Body of pancreas (tissue), 4 donors: ENCODE measurements around the gene AVEN. TPM values are rescaled to one million over a fixed set of nuclear protein-coding genes. Genes with fewer than 3 reads are reported as not detected.

Experiments used
- ATAC-seq: fragments of 150-250 bp; one replicate; pipeline ENCODE4 v1.9.1; 2016
- DNase-seq, 4 donors: peaks; one replicate each; pipeline ENCODE4 v3.0.0-alpha.2; 2019
- H3K27ac ChIP-seq, 4 donors: fragments of 200-600 bp; sonication (generic); 1 replicate in 3 of 4; 2 replicates in 1 of 4; pipeline versions ENCODE4 v1.5.1 to v1.6.1; 2016 to 2019; ENCODE audit warnings: mild to moderate bottlenecking in 1 of 4, mixed read lengths in 1 of 4, moderate library complexity in 1 of 4
- H3K27me3 ChIP-seq, 2 donors: fragments of 200-600 bp; sonication (generic); one replicate each; pipeline ENCODE4 v1.6.0; 2016; ENCODE audit warnings: mild to moderate bottlenecking in 1 of 2
- H3K36me3 ChIP-seq, 2 donors: fragments of 200-600 bp; sonication (generic); replicated peaks in 1 of 2; 2 replicates each; pipeline ENCODE4 v1.5.1; 2016; ENCODE audit warnings: low read depth in 2 of 2; ENCODE audit not compliant: insufficient read depth in 1 of 2
- H3K4me1 ChIP-seq: fragments of 200-600 bp; sonication (generic); one replicate; pipeline ENCODE4 v1.6.0; 2016
- H3K4me3 ChIP-seq, 2 donors: fragments of 200-600 bp; sonication (generic); 1 replicate in 1 of 2; 2 replicates in 1 of 2; pipeline ENCODE4 v1.5.1; 2016 to 2019
- H3K9me3 ChIP-seq, 3 donors: fragments of 200-600 bp; sonication (generic); 1 replicate in 2 of 3; 2 replicates in 1 of 3; pipeline ENCODE4 v1.5.1; 2016
- POLR2A ChIP-seq, 3 donors: fragments of 450-650 bp; IDR thresholded peaks; one replicate each; pipeline ENCODE4 v1.6.1; 2016; ENCODE audit warnings: antibody characterized with exemption in 3 of 3, mild to moderate bottlenecking in 2 of 3
- WGBS, 2 donors: methylation state at CpG; one replicate each; pipeline ENCODE4 v1.1.5; 2017; 5-methylcytosine and 5-hydroxymethylcytosine counted together
- intact Hi-C: fragments of 100-400 bp; cut with DNase I; formaldehyde crosslinking; loops from one replicate; pipeline ENCODE4 v1.15.1; 2023
- total RNA-seq, 2 donors: library from RNA; depleted of rRNA; stranded (reverse); fragments of >200 nt; gene quantifications; one replicate each; pipeline ENCODE4 v1.1.0, GENCODE V29; 2016
- TF ChIP-seq, protein P1 (sequence below), 7 experiments: fragments of 450-650 bp in 4 of 7; fragments of 200-600 bp in 3 of 7; sonication (generic) in 3 of 7; IDR thresholded peaks; one replicate each; pipeline ENCODE4 v1.5.1; 2016 to 2019; ENCODE audit warnings: antibody characterized with exemption in 7 of 7

Gene AVEN
- total RNA-seq, 2 donors from 2014 or later: 10.5 to 12.2 TPM

DNA sequence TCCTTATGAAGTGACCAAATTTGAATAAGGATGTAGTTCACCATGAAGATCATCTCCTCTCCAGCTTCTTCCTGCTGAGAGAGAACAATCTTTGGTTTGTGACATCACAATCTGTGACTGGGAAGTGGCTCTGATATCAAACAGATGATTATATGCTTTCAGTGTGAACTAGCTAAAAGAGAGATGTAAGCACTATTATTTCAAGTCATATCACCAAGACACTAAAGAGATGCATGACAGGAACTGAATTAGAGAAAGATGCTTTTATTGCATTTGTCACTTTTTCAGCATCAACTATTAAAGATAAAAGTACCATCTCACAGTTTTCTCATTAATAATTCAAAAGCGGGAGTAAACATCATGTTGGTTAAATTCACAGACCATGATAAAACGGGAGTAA is 67.2 kb downstream of the AVEN start:
- Histone ChIP-seq H3K9me3 (no peaks in the 10 kb centered on the region), H3K27me3 (no peaks in the 10 kb centered on the region), H3K4me1 (no peaks in the 10 kb centered on the region), H3K4me3 (no peak overlapping the region), H3K36me3 (no peaks in the 10 kb centered on the region), H3K27ac (no peak overlapping the region)
- 90 to 92% methylated on average over 2 of the region's 2 CpGs for WGBS, 2 donors
- ATAC-seq: no peak
- intact Hi-C loops: no loop called here
- no peak for DNase-seq
- TF ChIP-seq, protein P1, sequence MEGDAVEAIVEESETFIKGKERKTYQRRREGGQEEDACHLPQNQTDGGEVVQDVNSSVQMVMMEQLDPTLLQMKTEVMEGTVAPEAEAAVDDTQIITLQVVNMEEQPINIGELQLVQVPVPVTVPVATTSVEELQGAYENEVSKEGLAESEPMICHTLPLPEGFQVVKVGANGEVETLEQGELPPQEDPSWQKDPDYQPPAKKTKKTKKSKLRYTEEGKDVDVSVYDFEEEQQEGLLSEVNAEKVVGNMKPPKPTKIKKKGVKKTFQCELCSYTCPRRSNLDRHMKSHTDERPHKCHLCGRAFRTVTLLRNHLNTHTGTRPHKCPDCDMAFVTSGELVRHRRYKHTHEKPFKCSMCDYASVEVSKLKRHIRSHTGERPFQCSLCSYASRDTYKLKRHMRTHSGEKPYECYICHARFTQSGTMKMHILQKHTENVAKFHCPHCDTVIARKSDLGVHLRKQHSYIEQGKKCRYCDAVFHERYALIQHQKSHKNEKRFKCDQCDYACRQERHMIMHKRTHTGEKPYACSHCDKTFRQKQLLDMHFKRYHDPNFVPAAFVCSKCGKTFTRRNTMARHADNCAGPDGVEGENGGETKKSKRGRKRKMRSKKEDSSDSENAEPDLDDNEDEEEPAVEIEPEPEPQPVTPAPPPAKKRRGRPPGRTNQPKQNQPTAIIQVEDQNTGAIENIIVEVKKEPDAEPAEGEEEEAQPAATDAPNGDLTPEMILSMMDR (IDR thresholded peaks at IDR 0.05): no peak
- no peak for TF ChIP-seq POLR2A (IDR thresholded peaks at IDR 0.05)

DNA sequence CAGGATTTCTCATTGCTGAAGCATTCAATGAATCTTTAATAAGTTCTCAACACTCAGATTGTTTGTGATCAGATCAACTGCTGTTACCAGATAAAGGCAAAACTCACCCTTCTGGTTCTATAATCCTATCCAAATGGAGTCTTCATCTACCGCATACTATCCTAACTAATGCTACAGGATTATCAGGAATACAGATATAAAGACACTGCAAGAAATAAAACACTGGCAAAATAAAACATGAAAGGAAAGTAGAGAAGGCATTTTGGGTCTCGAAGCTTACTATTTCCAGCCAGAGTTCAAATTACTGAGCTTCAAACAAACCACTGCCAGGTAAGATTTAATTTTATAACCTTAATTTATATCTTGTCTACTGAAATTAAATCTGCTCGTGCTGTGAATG is 70.2 kb downstream of the AVEN start:
- no peaks in the 10 kb centered on the region for H3K9me3 ChIP-seq
- TF ChIP-seq, protein P1 (IDR thresholded peaks at IDR 0.05): no peak
- TF ChIP-seq POLR2A (IDR thresholded peaks at IDR 0.05): no peak
- no peaks in the 10 kb centered on the region for H3K27me3 ChIP-seq
- H3K4me1 ChIP-seq: peaks cover 14% of the 10 kb centered on the region
- ATAC-seq (no peak), DNase-seq (no peak)
- no peak overlapping the region for H3K27ac ChIP-seq
- intact Hi-C loops: no loop called here
- H3K4me3 ChIP-seq: no peak overlapping the region
- 64 to 69% methylated on average over 3 of the region's 3 CpGs for WGBS, 2 donors
- no peaks in the 10 kb centered on the region for H3K36me3 ChIP-seq

DNA sequence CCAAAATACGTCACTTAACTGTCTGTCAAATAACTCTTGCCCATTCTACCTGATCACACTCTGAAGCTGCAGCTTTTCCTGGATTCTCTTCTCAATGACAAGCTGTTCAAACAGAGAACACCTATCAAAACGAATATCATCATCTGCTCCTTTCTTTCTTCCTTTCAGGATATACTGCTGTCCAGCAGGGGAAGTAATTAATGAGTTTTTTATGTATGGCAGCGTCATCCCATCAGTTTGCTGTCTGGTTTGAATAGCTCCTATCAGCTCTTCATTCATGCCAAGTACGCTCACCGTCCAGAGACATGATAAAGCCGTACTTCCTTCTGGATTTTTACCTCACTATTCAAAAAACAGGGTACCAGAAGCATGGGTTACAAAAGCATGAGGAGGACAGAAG is 70.8 kb downstream of the AVEN start, which contains the start of gene CHRM5:
Gene CHRM5 (plus strand): TSS at position 274 of the 400 bp plus-strand sequence. CDS start 94,221 bp downstream, outside the sequence.
- 64 to 65% methylated on average over 6 of the region's 6 CpGs for WGBS, 2 donors
- ATAC-seq: no peak
- no peak for DNase-seq
- peaks cover 14% of the 10 kb centered on the region for H3K4me1 ChIP-seq
- no peak within 1 kb of the TSS for H3K4me3 ChIP-seq
- H3K9me3 ChIP-seq: no peaks in the 10 kb centered on the region
- no peaks in the 10 kb centered on the region for H3K27me3 ChIP-seq
- H3K27ac ChIP-seq: no peak within 1 kb of the TSS
- TF ChIP-seq POLR2A (IDR thresholded peaks at IDR 0.05): no peak
- TF ChIP-seq, protein P1 (IDR thresholded peaks at IDR 0.05): no peak
- H3K36me3 ChIP-seq: no peaks in the 10 kb centered on the region
- intact Hi-C loops: no loop called here

DNA sequence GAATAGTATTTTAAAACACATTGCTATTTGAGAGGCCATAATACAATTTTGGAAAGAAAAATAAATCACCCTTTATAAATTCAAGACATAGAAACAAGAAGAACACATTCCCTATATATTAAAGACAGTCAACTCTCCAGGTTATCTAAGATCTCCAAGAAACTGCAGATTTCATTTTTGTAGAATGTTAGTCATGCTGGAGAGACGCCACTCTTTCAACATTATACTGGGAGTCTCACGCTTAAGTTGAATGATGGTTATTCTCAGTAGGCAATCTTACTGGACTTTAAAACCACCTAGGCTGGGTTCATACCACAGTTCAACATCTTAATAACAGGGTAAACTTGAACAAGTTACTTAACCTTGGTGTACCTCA is 74.4 kb downstream of the AVEN start:
- Histone ChIP-seq H3K4me3 (no peak overlapping the region), H3K27me3 (no peaks in the 10 kb centered on the region), H3K9me3 (no peaks in the 10 kb centered on the region), H3K4me1 (peaks cover 14% of the 10 kb centered on the region), H3K27ac (no peak overlapping the region), H3K36me3 (no peaks in the 10 kb centered on the region)
- intact Hi-C loops: no loop called here
- 81 to 92% methylated on average over 2 of the region's 2 CpGs for WGBS, 2 donors
- DNase-seq (no peak), ATAC-seq (no peak)
- TF ChIP-seq POLR2A (IDR thresholded peaks at IDR 0.05): no peak
- TF ChIP-seq, protein P1 (IDR thresholded peaks at IDR 0.05): no peak

DNA sequence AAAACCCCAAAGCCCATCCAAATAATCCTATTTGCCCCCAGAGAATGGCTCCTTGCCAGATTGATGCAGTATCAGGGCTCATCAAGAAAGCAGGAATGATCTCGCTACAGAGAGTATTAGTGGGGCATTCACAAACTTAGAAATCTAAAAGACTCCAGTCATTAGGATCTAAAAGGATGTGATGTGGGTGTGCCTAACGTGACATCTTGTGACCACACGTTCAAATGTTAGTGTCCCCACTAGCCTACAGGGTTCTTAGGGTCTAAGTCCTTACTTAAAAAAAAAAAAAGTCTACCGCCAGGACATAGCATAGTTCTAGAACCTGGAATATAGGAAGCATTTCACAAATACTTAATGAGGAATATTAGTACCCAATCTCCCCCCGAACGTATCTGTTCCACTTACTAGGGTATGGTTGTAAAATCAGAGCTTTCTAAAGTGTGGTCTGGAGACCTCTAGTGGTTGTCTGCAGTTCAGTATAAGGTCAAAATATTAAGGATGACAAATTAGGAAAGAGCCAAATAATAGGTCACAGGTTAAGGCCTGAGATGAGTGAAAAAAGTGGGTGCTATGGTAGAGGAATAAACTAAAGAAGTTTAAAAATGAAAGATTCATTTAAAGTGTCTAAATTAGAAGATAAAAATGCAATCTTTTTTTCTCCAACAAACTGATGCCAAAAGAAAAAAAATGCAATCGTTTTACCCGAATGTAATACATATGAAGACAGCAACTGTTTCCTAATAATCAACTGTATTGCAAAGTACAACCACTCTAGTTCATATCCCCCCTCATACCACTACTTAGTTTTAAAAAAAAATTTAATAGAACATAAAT is 75.0 kb downstream of the AVEN start:
- Histone ChIP-seq H3K36me3 (no peaks in the 10 kb centered on the region), H3K4me1 (peaks cover 14% of the 10 kb centered on the region), H3K9me3 (no peaks in the 10 kb centered on the region), H3K4me3 (no peak overlapping the region), H3K27me3 (no peaks in the 10 kb centered on the region), H3K27ac (no peak overlapping the region)
- DNase-seq: no peak
- TF ChIP-seq, protein P1 (IDR thresholded peaks at IDR 0.05): peak; percentile 12 to 49 (median 46)
- no peak for TF ChIP-seq POLR2A (IDR thresholded peaks at IDR 0.05)
- no peak for ATAC-seq
- WGBS, 2 donors: 55 to 59% methylated on average over 8 of the region's 8 CpGs
- intact Hi-C loops: no loop called here
